H9 (cell line): Measurements from ENCODE around the gene AHI1. TPM values are rescaled to one million over a fixed set of nuclear protein-coding genes. Genes with fewer than 3 reads are reported as not detected.
A peak's percentile ranks its signal among the peaks of the same experiment; 100 is the strongest.

Source experiments
- DNase-seq: peaks from one replicate; pipeline ENCODE4 v3.0.0-alpha.2; 2017
- H2AFZ ChIP-seq: one replicate; pipeline ENCODE4 v1.6.1; 2013; ENCODE audit warnings: mild to moderate bottlenecking, low read length, control low read depth, moderate library complexity
- H2AK5ac ChIP-seq: 2 replicates; pipeline ENCODE4 v1.6.1; 2013; ENCODE audit warnings: low read length, control low read depth, mixed read lengths; ENCODE audit not compliant: insufficient read length
- H2BK120ac ChIP-seq: one replicate; pipeline ENCODE4 v1.6.1; 2013; ENCODE audit warnings: low read depth, mild to moderate bottlenecking, low read length, control low read depth, inconsistent platforms; ENCODE audit not compliant: poor library complexity, severe bottlenecking
- H2BK12ac ChIP-seq: 2 replicates; pipeline ENCODE4 v1.6.1; 2013; ENCODE audit warnings: low read length, control low read depth, mixed read lengths, low read depth; ENCODE audit not compliant: insufficient read length
- H2BK15ac ChIP-seq: 2 replicates; pipeline ENCODE4 v1.6.1; 2013; ENCODE audit warnings: low read depth, low read length, control low read depth
- H2BK20ac ChIP-seq: one replicate; pipeline ENCODE4 v1.6.1; 2013; ENCODE audit warnings: low read depth, mild to moderate bottlenecking, low read length, control low read depth, inconsistent platforms; ENCODE audit not compliant: poor library complexity, severe bottlenecking
- H2BK5ac ChIP-seq: 2 replicates; pipeline ENCODE4 v1.6.1; 2013; ENCODE audit warnings: low read length, control low read depth, mixed read lengths; ENCODE audit not compliant: insufficient read length
- H3K14ac ChIP-seq: 2 replicates; pipeline ENCODE4 v1.6.1; 2013; ENCODE audit warnings: low read length, control low read depth; ENCODE audit not compliant: insufficient read depth
- H3K18ac ChIP-seq: 2 replicates; pipeline ENCODE4 v1.6.1; 2013; ENCODE audit warnings: low read depth, mild to moderate bottlenecking, mixed read lengths, low read length, control low read depth; ENCODE audit not compliant: insufficient read length
- H3K23ac ChIP-seq: 2 replicates; pipeline ENCODE4 v1.6.1; 2013; ENCODE audit warnings: low read length, control low read depth, mixed read lengths, low read depth; ENCODE audit not compliant: insufficient read length
- H3K23me2 ChIP-seq: 2 replicates; pipeline ENCODE4 v1.6.1; 2013; ENCODE audit warnings: low read depth, mild to moderate bottlenecking, mixed read lengths, low read length, control low read depth; ENCODE audit not compliant: insufficient read length, poor library complexity, severe bottlenecking
- H3K27ac ChIP-seq: 2 replicates; pipeline ENCODE4 v1.5.1; 2013; ENCODE audit warnings: low read length, control low read depth, mixed read lengths, low read depth; ENCODE audit not compliant: insufficient read length
- H3K27me3 ChIP-seq: 2 replicates; pipeline ENCODE4 v1.6.1; 2013; ENCODE audit warnings: low read length, control low read depth, inconsistent platforms; ENCODE audit not compliant: insufficient read depth
- H3K4ac ChIP-seq: 2 replicates; pipeline ENCODE4 v1.6.1; 2013; ENCODE audit warnings: low read depth, mild to moderate bottlenecking, control low read depth, inconsistent platforms, low read length, moderate library complexity
- H3K4me1 ChIP-seq: 2 replicates; pipeline ENCODE4 v1.6.1; 2013; ENCODE audit warnings: low read length, control low read depth, inconsistent platforms; ENCODE audit not compliant: insufficient read depth
- H3K4me2 ChIP-seq: 2 replicates; pipeline ENCODE4 v1.6.1; 2013; ENCODE audit warnings: low read length, control low read depth, mixed read lengths; ENCODE audit not compliant: insufficient read length, insufficient read depth
- H3K56ac ChIP-seq: 2 replicates; pipeline ENCODE4 v1.6.1; 2013; ENCODE audit warnings: low read depth, mild to moderate bottlenecking, mixed read lengths, low read length, control low read depth; ENCODE audit not compliant: insufficient read length
- H3K79me1 ChIP-seq: 2 replicates; pipeline ENCODE4 v1.6.1; 2013; ENCODE audit warnings: low read depth, mild to moderate bottlenecking, moderate library complexity, low read length, control low read depth, inconsistent platforms; ENCODE audit not compliant: insufficient read depth, poor library complexity, severe bottlenecking
- H3K79me2 ChIP-seq: 2 replicates; pipeline ENCODE4 v1.6.1; 2013; ENCODE audit warnings: low read length, control low read depth, inconsistent platforms; ENCODE audit not compliant: insufficient read depth
- H3K9ac ChIP-seq: 2 replicates; pipeline ENCODE4 v1.6.1; 2013; ENCODE audit warnings: low read length, control low read depth, mixed read lengths; ENCODE audit not compliant: insufficient read length; ENCODE audit errors: extremely low read depth
- H3K9me3 ChIP-seq: one replicate; pipeline ENCODE4 v1.6.1; 2013; ENCODE audit warnings: low read depth, low read length, inconsistent platforms; ENCODE audit not compliant: control insufficient read depth
- H3T11ph ChIP-seq: one replicate; pipeline ENCODE4 v1.6.1; 2013; ENCODE audit warnings: mild to moderate bottlenecking, low read length, control low read depth, inconsistent platforms
- H4K20me1 ChIP-seq: one replicate; pipeline ENCODE4 v1.6.1; 2013; ENCODE audit not compliant: control insufficient read depth, insufficient read length, insufficient read depth
- H4K5ac ChIP-seq: 2 replicates; pipeline ENCODE4 v1.6.1; 2013; ENCODE audit warnings: low read depth, mild to moderate bottlenecking, mixed read lengths, low read length, control low read depth; ENCODE audit not compliant: insufficient read length
- H4K8ac ChIP-seq: replicated peaks from 2 replicates; pipeline ENCODE4 v1.6.1; 2013; ENCODE audit warnings: low read length, control low read depth, mixed read lengths, low read depth; ENCODE audit not compliant: insufficient read length
- H4K91ac ChIP-seq: 2 replicates; pipeline ENCODE4 v1.6.1; 2013; ENCODE audit warnings: low read depth, mild to moderate bottlenecking, moderate library complexity, mixed read lengths, low read length, control low read depth; ENCODE audit not compliant: insufficient read length
- H3K27ac Mint-ChIP-seq, 3 experiments: 2 replicates in 2 of 3; 3 replicates in 1 of 3; pipeline ENCODE4 v1.8.0; 2020 to 2021; ENCODE audit warnings: mixed read lengths in 3 of 3, mild to moderate bottlenecking in 1 of 3, moderate library complexity in 1 of 3
- H3K27me3 Mint-ChIP-seq: 2 replicates; pipeline ENCODE4 v1.8.0; 2021; ENCODE audit warnings: low read depth, mild to moderate bottlenecking, moderate library complexity, mixed read lengths
- H3K36me3 Mint-ChIP-seq, 3 experiments: 2 replicates in 2 of 3; 3 replicates in 1 of 3; pipeline ENCODE4 v1.8.0; 2020 to 2021; ENCODE audit warnings: low read depth in 3 of 3, mixed read lengths in 3 of 3; ENCODE audit not compliant: insufficient read depth in 1 of 3
- H3K4me1 Mint-ChIP-seq, 2 experiments: 2 replicates each; pipeline ENCODE4 v1.8.0; 2020; ENCODE audit warnings: mixed read lengths in 2 of 2
- H3K4me3 Mint-ChIP-seq, 2 experiments: 2 replicates in 1 of 2; 3 replicates in 1 of 2; pipeline ENCODE4 v1.8.0; 2020 to 2021; ENCODE audit warnings: mild to moderate bottlenecking in 2 of 2, mixed read lengths in 2 of 2, moderate library complexity in 1 of 2
- H3K9me3 Mint-ChIP-seq, 2 experiments: 2 replicates in 1 of 2; 3 replicates in 1 of 2; pipeline ENCODE4 v1.8.0; 2020; ENCODE audit warnings: mild to moderate bottlenecking in 2 of 2, mixed read lengths in 2 of 2, moderate library complexity in 1 of 2
- WGBS: extraction: QIAGEN DNeasy Blood & Tissue Kit; methylation state at CpG from one replicate; pipeline ENCODE4 v1.1.7; 2013; ENCODE audit warnings: missing lambda C conversion rate, low lambda C conversion rate, mixed read lengths; ENCODE audit not compliant: insufficient read length; ENCODE audit errors: extremely low coverage; 5-methylcytosine and 5-hydroxymethylcytosine counted together
- total RNA-seq: library from RNA; stranded (reverse); gene quantifications from 2 replicates; pipeline ENCODE4 v1.2.1, GENCODE V29; 2021
- TF ChIP-seq, protein P1 (sequence below): fragments of 200-600 bp; sonication (generic); conservative IDR thresholded peaks from 3 replicates; pipeline ENCODE4 v1.8.0; 2021; ENCODE audit warnings: antibody characterized with exemption, mild to moderate bottlenecking

The AHI1 gene
- total RNA-seq, 1 experiment from 2014 or later, result 9.9 TPM

DNA sequence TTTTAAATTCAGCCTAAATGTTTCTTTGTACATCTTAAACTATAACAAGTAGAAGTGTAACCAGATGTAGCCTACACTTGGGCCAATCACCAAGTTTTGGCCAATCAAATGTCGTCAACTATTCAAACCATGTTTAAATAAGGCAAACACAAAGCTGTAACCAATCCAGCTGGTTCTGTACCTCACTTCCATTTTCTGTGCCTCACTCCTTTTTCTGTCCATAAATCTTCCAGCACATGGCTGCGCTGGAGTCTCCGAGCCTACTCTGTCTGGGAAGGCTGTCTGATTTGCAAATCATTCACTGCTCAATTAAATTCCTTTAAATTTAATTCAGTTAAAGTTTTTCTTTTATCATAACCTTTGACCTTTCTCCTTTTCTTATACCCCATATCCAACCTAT is 7.7 kb upstream of the AHI1 start:
- Histone ChIP-seq H2BK120ac (no peak overlapping the region), H3K27ac (no peak overlapping the region), H2BK15ac (no peak overlapping the region), H3K9me3 (no peaks in the 10 kb centered on the region), H2BK20ac (no peak overlapping the region), H4K8ac (no peak overlapping the region), H3K9ac (no peak overlapping the region), H2AK5ac (no peak overlapping the region), H3K4ac (no peak overlapping the region), H3K79me1 (no peaks in the 10 kb centered on the region), H2BK12ac (no peak overlapping the region), H2AFZ (no peak overlapping the region), H2BK5ac (no peak overlapping the region), H4K91ac (no peak overlapping the region), H3K18ac (no peak overlapping the region), H3T11ph (no peak overlapping the region), H3K23me2 (no peaks in the 10 kb centered on the region), H3K4me2 (no peak overlapping the region), H4K5ac (no peak overlapping the region), H3K56ac (no peak overlapping the region), H3K79me2 (no peaks in the 10 kb centered on the region), H3K23ac (no peak overlapping the region), H3K4me1 (peaks cover 4% of the 10 kb centered on the region; the same call in 1 of the 2 replicates), H3K14ac (no peak overlapping the region), H4K20me1 (no peaks in the 10 kb centered on the region), H3K27me3 (no peaks in the 10 kb centered on the region)
- Mint-ChIP-seq H3K27ac (peak overlapping the region in 1 of 3 experiments; percentile 34; a peak in 3 of 7 replicates), H3K4me1 (peaks cover 19 to 24% of the 10 kb centered on the region in 2 experiments), H3K4me3 (no peak overlapping the region), H3K27me3 (no peaks in the 10 kb centered on the region), H3K36me3 (no peaks in the 10 kb centered on the region), H3K9me3 (no peaks in the 10 kb centered on the region)
- TF ChIP-seq, protein P1, sequence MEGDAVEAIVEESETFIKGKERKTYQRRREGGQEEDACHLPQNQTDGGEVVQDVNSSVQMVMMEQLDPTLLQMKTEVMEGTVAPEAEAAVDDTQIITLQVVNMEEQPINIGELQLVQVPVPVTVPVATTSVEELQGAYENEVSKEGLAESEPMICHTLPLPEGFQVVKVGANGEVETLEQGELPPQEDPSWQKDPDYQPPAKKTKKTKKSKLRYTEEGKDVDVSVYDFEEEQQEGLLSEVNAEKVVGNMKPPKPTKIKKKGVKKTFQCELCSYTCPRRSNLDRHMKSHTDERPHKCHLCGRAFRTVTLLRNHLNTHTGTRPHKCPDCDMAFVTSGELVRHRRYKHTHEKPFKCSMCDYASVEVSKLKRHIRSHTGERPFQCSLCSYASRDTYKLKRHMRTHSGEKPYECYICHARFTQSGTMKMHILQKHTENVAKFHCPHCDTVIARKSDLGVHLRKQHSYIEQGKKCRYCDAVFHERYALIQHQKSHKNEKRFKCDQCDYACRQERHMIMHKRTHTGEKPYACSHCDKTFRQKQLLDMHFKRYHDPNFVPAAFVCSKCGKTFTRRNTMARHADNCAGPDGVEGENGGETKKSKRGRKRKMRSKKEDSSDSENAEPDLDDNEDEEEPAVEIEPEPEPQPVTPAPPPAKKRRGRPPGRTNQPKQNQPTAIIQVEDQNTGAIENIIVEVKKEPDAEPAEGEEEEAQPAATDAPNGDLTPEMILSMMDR, result no peak
- WGBS, result no CpG with 5 or more reads among the region's 3 CpGs
- DNase-seq, result no peak
